ENCODE results near the gene TRAPPC3. TPM values are rescaled to one million over a fixed set of nuclear protein-coding genes. Genes with fewer than 3 reads are reported as not detected.

TRAPPC3 gene
- total and polyA plus RNA-seq, 4 donors = 37.3 to 83.9 (median 61.3) TPM

DNA sequence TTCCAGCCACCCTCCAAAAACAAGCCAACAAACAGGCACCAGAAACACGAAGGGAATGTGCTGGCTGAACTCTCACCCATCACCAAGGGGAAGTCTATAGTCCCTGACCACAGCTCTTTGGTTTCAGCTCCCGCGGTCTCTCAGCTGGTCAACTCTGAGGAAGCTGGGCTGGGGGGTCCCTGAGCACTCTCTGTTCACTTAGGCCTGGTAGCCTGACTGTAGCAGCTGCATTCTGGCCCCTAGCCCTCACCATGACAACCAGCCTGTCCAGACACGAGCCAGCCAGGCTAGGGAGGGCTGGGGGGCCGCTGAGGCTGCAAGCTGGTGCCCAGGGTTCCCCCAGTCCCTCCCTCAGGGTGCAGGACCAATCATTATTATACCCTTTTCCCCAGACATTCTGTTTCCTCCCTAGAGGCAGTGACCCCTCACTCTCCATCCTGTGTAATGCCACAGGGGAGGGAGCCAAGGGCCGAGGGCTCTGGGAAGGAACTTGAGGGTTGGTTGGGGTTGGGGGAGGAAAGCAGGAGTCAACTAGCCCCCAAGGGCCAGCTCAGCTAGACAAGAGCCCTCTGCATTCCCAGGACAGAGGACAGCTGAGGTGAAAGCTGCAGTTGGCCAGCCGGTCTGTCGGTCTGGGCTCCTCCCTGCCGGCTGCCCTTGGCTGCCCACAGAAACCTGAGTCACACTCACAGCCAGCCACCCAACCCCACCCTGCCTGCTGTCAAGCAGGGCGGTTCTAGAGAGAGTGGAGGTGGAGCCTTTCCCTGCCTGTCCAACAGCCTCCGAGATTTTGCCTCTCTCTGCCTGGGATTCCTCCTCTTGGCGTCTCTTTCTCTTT lies 1.2 kb upstream of the TRAPPC3 start:
- ATAC-seq (ENCODE audit: insufficient read depth, low FRiP score) (peak; percentile 80), DNase-seq (peak; percentile 84 to 86 (median 86))
- H3K9me3 ChIP-seq (ENCODE audit: control insufficient read depth in 4 of 4, insufficient read depth in 3 of 4, low read length in 3 of 4) = no peaks in the 10 kb centered on the region
- H3K36me3 ChIP-seq (ENCODE audit: control insufficient read depth in 4 of 4, insufficient read depth in 4 of 4, low read length in 4 of 4) = peaks cover 0 to 2% (median 0%) of the 10 kb centered on the region in 4 donors
- 11% methylated on average over 12 of the region's 12 CpGs for WGBS, 2 donors
- H3K4me3 ChIP-seq = no peak overlapping the region
- TF ChIP-seq, protein P1, sequence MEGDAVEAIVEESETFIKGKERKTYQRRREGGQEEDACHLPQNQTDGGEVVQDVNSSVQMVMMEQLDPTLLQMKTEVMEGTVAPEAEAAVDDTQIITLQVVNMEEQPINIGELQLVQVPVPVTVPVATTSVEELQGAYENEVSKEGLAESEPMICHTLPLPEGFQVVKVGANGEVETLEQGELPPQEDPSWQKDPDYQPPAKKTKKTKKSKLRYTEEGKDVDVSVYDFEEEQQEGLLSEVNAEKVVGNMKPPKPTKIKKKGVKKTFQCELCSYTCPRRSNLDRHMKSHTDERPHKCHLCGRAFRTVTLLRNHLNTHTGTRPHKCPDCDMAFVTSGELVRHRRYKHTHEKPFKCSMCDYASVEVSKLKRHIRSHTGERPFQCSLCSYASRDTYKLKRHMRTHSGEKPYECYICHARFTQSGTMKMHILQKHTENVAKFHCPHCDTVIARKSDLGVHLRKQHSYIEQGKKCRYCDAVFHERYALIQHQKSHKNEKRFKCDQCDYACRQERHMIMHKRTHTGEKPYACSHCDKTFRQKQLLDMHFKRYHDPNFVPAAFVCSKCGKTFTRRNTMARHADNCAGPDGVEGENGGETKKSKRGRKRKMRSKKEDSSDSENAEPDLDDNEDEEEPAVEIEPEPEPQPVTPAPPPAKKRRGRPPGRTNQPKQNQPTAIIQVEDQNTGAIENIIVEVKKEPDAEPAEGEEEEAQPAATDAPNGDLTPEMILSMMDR (IDR thresholded peaks at IDR 0.05; ENCODE audit: control extremely low read depth, extremely low read depth) = no peak
- peak overlapping the region in 1 of 2 donors; percentile 54 for H3K9ac ChIP-seq (ENCODE audit: insufficient read depth in 1 of 2, low read length in 2 of 2)
- peaks cover 7 to 36% (median 18%) of the 10 kb centered on the region in 5 donors for H3K4me1 ChIP-seq (ENCODE audit: control insufficient read depth in 5 of 5, insufficient read depth in 5 of 5, low read length in 5 of 5)
- H3K27me3 ChIP-seq (ENCODE audit: control insufficient read depth in 3 of 3, insufficient read depth in 3 of 3, low read length in 2 of 3) = no peaks in the 10 kb centered on the region
- H3K27ac ChIP-seq (ENCODE audit: low read depth in 1 of 2, low read length in 1 of 2) = peak overlapping the region; percentile 99

- Histone ChIP-seq H3K4me1 (ENCODE audit: control insufficient read depth in 5 of 5, insufficient read depth in 5 of 5, low read length in 5 of 5) (peaks cover 7 to 30% (median 18%) of the 10 kb centered on the region in 5 donors), H3K27ac (ENCODE audit: low read depth in 1 of 2, low read length in 1 of 2) (peak overlapping the region; percentile 99), H3K9ac (ENCODE audit: insufficient read depth in 1 of 2, low read length in 2 of 2) (peak overlapping the region in 1 of 2 donors; percentile 54), H3K36me3 (ENCODE audit: control insufficient read depth in 4 of 4, insufficient read depth in 4 of 4, low read length in 4 of 4) (peaks cover 0 to 2% (median 0%) of the 10 kb centered on the region in 4 donors), H3K4me3 (no peak overlapping the region), H3K27me3 (ENCODE audit: control insufficient read depth in 3 of 3, insufficient read depth in 3 of 3, low read length in 2 of 3) (no peaks in the 10 kb centered on the region), H3K9me3 (ENCODE audit: control insufficient read depth in 4 of 4, insufficient read depth in 3 of 4, low read length in 3 of 4) (no peaks in the 10 kb centered on the region)
- ATAC-seq (ENCODE audit: insufficient read depth, low FRiP score) = no peak
- TF ChIP-seq, protein P1 (IDR thresholded peaks at IDR 0.05; ENCODE audit: control extremely low read depth, extremely low read depth) = no peak
- 29 to 49% methylated on average over 6 of the region's 6 CpGs for WGBS, 2 donors
- DNase-seq = no peak
Measured at GRCh38 chr1:36149973-36150295, 648 bp upstream of the TRAPPC3 start.

DNA sequence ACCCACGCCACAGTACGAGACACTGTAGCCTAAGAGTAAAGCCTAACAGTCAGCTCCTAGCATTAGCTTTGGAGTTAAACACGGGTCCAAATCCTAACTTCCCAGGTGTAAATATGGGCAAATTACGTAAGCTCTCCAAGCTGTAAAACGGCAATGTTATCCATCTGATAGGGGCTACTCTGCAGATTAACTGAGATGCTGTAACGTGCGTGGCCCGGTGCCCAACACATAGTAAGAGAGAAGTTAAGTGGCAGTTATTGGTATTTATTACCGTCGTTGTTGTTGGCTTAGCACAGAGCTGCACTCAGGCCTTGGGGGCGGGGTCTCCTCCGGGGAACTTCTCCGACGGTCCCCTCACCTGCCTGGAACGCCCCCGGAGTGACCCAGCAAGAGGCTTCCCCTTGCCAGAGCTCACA lies 457 bp downstream of the TRAPPC3 start:
- peak overlapping the region; percentile 72 to 88 for H3K9ac ChIP-seq (ENCODE audit: insufficient read depth in 1 of 2, low read length in 2 of 2)
- DNase-seq = no peak
- H3K27me3 ChIP-seq (ENCODE audit: control insufficient read depth in 3 of 3, insufficient read depth in 3 of 3, low read length in 2 of 3) = no peaks in the 10 kb centered on the region
- TF ChIP-seq, protein P1 (IDR thresholded peaks at IDR 0.05; ENCODE audit: control extremely low read depth, extremely low read depth) = no peak
- peak overlapping the region; percentile 86 to 90 for H3K27ac ChIP-seq (ENCODE audit: low read depth in 1 of 2, low read length in 1 of 2)
- H3K36me3 ChIP-seq (ENCODE audit: control insufficient read depth in 4 of 4, insufficient read depth in 4 of 4, low read length in 4 of 4) = peaks cover 0 to 2% (median 0%) of the 10 kb centered on the region in 4 donors
- peaks cover 7 to 26% (median 16%) of the 10 kb centered on the region in 5 donors for H3K4me1 ChIP-seq (ENCODE audit: control insufficient read depth in 5 of 5, insufficient read depth in 5 of 5, low read length in 5 of 5)
- no peak for ATAC-seq (ENCODE audit: insufficient read depth, low FRiP score)
- no peaks in the 10 kb centered on the region for H3K9me3 ChIP-seq (ENCODE audit: control insufficient read depth in 4 of 4, insufficient read depth in 3 of 4, low read length in 3 of 4)
- WGBS, 2 donors = 1 to 3% methylated on average over 16 of the region's 16 CpGs
- H3K4me3 ChIP-seq = peak overlapping the region; percentile 63

Measured in lung (tissue), 12 donors.